Osteocyte (in vitro differentiated cells): ENCODE data around the gene AMBP. TPM values are rescaled to one million over a fixed set of nuclear protein-coding genes. Genes with fewer than 3 reads are reported as not detected.

ENCODE experiments used
- DNase-seq: peaks from one replicate; pipeline ENCODE4 v3.0.0; 2021; ENCODE audit warnings: mixed read lengths; ENCODE audit not compliant: unreplicated experiment; ENCODE audit errors: extremely low spot score
- H3K27ac Mint-ChIP-seq: one replicate; pipeline ENCODE4 v1.8.0; 2021; ENCODE audit warnings: mild to moderate bottlenecking, mixed read lengths; ENCODE audit not compliant: unreplicated experiment
- H3K27me3 Mint-ChIP-seq: one replicate; pipeline ENCODE4 v1.8.0; 2021; ENCODE audit warnings: mixed read lengths; ENCODE audit not compliant: unreplicated experiment
- H3K36me3 Mint-ChIP-seq: one replicate; pipeline ENCODE4 v1.8.0; 2021; ENCODE audit warnings: mixed read lengths; ENCODE audit not compliant: unreplicated experiment
- H3K4me1 Mint-ChIP-seq: one replicate; pipeline ENCODE4 v1.8.0; 2021; ENCODE audit warnings: mixed read lengths; ENCODE audit not compliant: unreplicated experiment
- H3K4me3 Mint-ChIP-seq: one replicate; pipeline ENCODE4 v1.8.0; 2021; ENCODE audit warnings: mild to moderate bottlenecking, moderate library complexity, mixed read lengths; ENCODE audit not compliant: unreplicated experiment
- H3K9me3 Mint-ChIP-seq: one replicate; pipeline ENCODE4 v1.8.0; 2021; ENCODE audit warnings: mixed read lengths; ENCODE audit not compliant: unreplicated experiment
- total RNA-seq: library from RNA; stranded (reverse); gene quantifications from 2 replicates; pipeline ENCODE4 v1.2.1, GENCODE V29; 2021
- TF ChIP-seq, protein P1 (sequence below): fragments of 200-600 bp; sonication (generic); IDR thresholded peaks from 2 replicates; pipeline ENCODE4 v1.5.0; 2021; ENCODE audit warnings: antibody characterized with exemption, mild to moderate bottlenecking, moderate library complexity

The AMBP gene
- total RNA-seq, 1 donor from 2014 or later = not detected

- TF ChIP-seq, protein P1, sequence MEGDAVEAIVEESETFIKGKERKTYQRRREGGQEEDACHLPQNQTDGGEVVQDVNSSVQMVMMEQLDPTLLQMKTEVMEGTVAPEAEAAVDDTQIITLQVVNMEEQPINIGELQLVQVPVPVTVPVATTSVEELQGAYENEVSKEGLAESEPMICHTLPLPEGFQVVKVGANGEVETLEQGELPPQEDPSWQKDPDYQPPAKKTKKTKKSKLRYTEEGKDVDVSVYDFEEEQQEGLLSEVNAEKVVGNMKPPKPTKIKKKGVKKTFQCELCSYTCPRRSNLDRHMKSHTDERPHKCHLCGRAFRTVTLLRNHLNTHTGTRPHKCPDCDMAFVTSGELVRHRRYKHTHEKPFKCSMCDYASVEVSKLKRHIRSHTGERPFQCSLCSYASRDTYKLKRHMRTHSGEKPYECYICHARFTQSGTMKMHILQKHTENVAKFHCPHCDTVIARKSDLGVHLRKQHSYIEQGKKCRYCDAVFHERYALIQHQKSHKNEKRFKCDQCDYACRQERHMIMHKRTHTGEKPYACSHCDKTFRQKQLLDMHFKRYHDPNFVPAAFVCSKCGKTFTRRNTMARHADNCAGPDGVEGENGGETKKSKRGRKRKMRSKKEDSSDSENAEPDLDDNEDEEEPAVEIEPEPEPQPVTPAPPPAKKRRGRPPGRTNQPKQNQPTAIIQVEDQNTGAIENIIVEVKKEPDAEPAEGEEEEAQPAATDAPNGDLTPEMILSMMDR = no peak
- DNase-seq = no peak
- peak overlapping the region; percentile 34 for H3K27ac Mint-ChIP-seq
- no peaks in the 10 kb centered on the region for H3K9me3 Mint-ChIP-seq
- H3K36me3 Mint-ChIP-seq = peaks cover 21% of the 10 kb centered on the region
- H3K4me1 Mint-ChIP-seq = peaks cover 26% of the 10 kb centered on the region
- no peak overlapping the region for H3K4me3 Mint-ChIP-seq
- H3K27me3 Mint-ChIP-seq = peaks cover 6% of the 10 kb centered on the region
Measured at GRCh38 chr9:114057161-114057885, 20.8 kb downstream of the AMBP start.

DNA sequence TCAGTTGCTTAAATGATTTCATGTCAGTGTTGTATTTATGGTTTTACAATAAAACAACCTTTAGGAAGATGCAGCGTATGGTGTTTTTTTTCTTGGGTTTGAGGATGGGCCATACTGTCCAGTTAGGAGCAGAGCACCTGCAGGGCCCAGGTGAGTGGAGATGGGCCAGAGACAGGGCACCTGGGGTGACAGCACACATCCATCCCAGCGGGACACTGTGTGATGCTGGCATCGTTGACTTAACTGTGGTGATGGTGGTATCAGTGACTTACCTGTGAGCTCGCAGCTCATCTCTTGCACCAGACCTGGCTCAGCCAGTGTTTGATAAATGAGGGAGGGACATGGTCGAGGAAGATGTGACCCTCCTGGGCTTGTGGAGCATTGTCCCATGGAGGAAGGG, 21.6 kb downstream of the AMBP start:
- H3K4me1 Mint-ChIP-seq = peaks cover 26% of the 10 kb centered on the region

DNA sequence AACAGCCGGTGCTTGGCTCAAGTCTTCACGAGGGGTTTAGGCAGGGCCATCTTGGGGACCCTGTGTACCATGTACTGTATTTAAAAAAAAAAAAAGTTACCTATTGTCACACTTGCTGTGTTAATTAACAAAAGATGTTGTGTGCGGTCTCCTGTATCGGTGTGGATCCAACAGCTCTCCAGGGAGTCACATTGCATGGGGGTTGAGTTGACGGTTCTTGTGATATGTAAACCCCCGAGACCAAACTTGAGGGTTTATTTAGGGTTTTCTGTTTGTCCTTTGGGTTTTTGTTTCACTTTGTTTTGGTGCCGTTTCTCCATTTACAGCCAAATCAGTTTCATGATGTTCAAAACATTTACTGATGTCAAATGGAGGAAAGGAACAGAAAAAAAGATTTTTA, 22.2 kb downstream of the AMBP start:
- Mint-ChIP-seq H3K4me1 (peaks cover 26% of the 10 kb centered on the region), H3K27me3 (no peaks in the 10 kb centered on the region), H3K9me3 (no peaks in the 10 kb centered on the region), H3K36me3 (peaks cover 33% of the 10 kb centered on the region), H3K4me3 (no peak overlapping the region), H3K27ac (no peak overlapping the region)
- DNase-seq = no peak
- TF ChIP-seq, protein P1 = no peak

More for the DNA sequence above, 21.6 kb downstream of the AMBP start:
- Mint-ChIP-seq H3K36me3 (peaks cover 28% of the 10 kb centered on the region), H3K27ac (no peak overlapping the region), H3K27me3 (no peaks in the 10 kb centered on the region), H3K4me3 (no peak overlapping the region), H3K9me3 (no peaks in the 10 kb centered on the region)
- DNase-seq = no peak
- TF ChIP-seq, protein P1 = no peak

GRCh38 chr9:114055061-114055460, 23.0 kb downstream of the AMBP start:
- no peak overlapping the region for H3K27ac Mint-ChIP-seq

GRCh38 chr9:114054191-114054690, 23.9 kb downstream of the AMBP start:
- Mint-ChIP-seq H3K9me3 (no peaks in the 10 kb centered on the region), H3K27ac (no peak overlapping the region), H3K4me3 (no peak overlapping the region), H3K36me3 (peaks cover 43% of the 10 kb centered on the region), H3K4me1 (peaks cover 14% of the 10 kb centered on the region), H3K27me3 (no peaks in the 10 kb centered on the region)
- TF ChIP-seq, protein P1 = no peak
- DNase-seq = no peak

More at GRCh38 chr9:114055061-114055460, 23.0 kb downstream of the AMBP start:
- Mint-ChIP-seq H3K4me1 (peaks cover 22% of the 10 kb centered on the region), H3K4me3 (no peak overlapping the region), H3K36me3 (peaks cover 39% of the 10 kb centered on the region), H3K27me3 (no peaks in the 10 kb centered on the region), H3K9me3 (no peaks in the 10 kb centered on the region)
- TF ChIP-seq, protein P1 = no peak
- no peak for DNase-seq
